Neural cell (in vitro differentiated cells): ENCODE measurements around the gene GNA12. TPM values are rescaled to one million over a fixed set of nuclear protein-coding genes. Genes with fewer than 3 reads are reported as not detected.

ENCODE experiments used
- H2AFZ ChIP-seq: fragments of 200-600, 300-800 bp; sonication (generic), shearing (Covaris generic); 2 replicates; pipeline ENCODE4 v1.6.0; 2014; ENCODE audit warnings: low read depth, mild to moderate bottlenecking, antibody characterized with exemption, low read length, moderate library complexity
- H3F3A ChIP-seq: fragments of 200-600 bp; shearing (Covaris generic); 2 replicates; pipeline ENCODE4 v1.6.1; 2016; ENCODE audit warnings: mild to moderate bottlenecking, moderate library complexity, mixed read lengths, antibody characterized with exemption, low read length; ENCODE audit not compliant: insufficient read depth, poor library complexity, severe bottlenecking
- H3K27ac ChIP-seq: fragments of 200-600, 300-800 bp; sonication (generic), shearing (Covaris generic); 2 replicates; pipeline ENCODE4 v1.5.1; 2014; ENCODE audit warnings: mild to moderate bottlenecking, low read length, moderate library complexity
- H3K27me3 ChIP-seq: fragments of 300-800, 200-600 bp; sonication (generic), shearing (Covaris generic); 2 replicates; pipeline ENCODE4 v1.6.0; 2014; ENCODE audit warnings: mild to moderate bottlenecking, low read depth, low read length, moderate library complexity; ENCODE audit not compliant: insufficient read depth
- H3K36me3 ChIP-seq: fragments of 300-800, 200-600 bp; sonication (generic), shearing (Covaris generic); 2 replicates; pipeline ENCODE4 v1.5.1; 2014; ENCODE audit warnings: mild to moderate bottlenecking, antibody characterized with exemption, low read length, moderate library complexity; ENCODE audit not compliant: insufficient read depth
- H3K4me2 ChIP-seq: fragments of 300-800, 200-600 bp; sonication (generic), shearing (Covaris generic); 2 replicates; pipeline ENCODE4 v1.6.0; 2014; ENCODE audit warnings: mild to moderate bottlenecking, low read length
- H3K4me3 ChIP-seq: fragments of 300-800, 200-600 bp; sonication (generic), shearing (Covaris generic); 2 replicates; pipeline ENCODE4 v1.5.1; 2014; ENCODE audit warnings: mild to moderate bottlenecking, low read length, moderate library complexity
- H3K79me2 ChIP-seq: fragments of 200-600 bp; shearing (Covaris generic); replicated peaks from 2 replicates; pipeline ENCODE4 v1.6.0; 2014; ENCODE audit warnings: mild to moderate bottlenecking, low read length, moderate library complexity; ENCODE audit not compliant: insufficient read depth
- H3K9ac ChIP-seq: fragments of 300-800, 200-600 bp; sonication (generic), shearing (Covaris generic); 2 replicates; pipeline ENCODE4 v1.6.1; 2016; ENCODE audit warnings: mild to moderate bottlenecking, low read length, mixed read lengths
- H3K9me2 ChIP-seq: fragments of 200-600 bp; shearing (Covaris generic); 2 replicates; pipeline ENCODE4 v1.6.1; 2016; ENCODE audit warnings: mild to moderate bottlenecking, low read length, mixed read lengths; ENCODE audit not compliant: insufficient read depth
- H3K9me3 ChIP-seq: fragments of 200-600, 300-800 bp; sonication (generic), shearing (Covaris generic); 2 replicates; pipeline ENCODE4 v1.6.1; 2016; ENCODE audit warnings: mild to moderate bottlenecking, mixed run types, low read length, moderate library complexity, mixed read lengths
- H4K20me1 ChIP-seq: fragments of 200-600 bp; shearing (Covaris generic); 2 replicates; pipeline ENCODE4 v1.6.1; 2016; ENCODE audit warnings: mild to moderate bottlenecking, mixed run types; ENCODE audit not compliant: insufficient read depth
- CTCF ChIP-seq: fragments of 450-650 bp; IDR thresholded peaks from 2 replicates; pipeline ENCODE4 v1.5.1; 2014; ENCODE audit warnings: antibody characterized with exemption, mild to moderate bottlenecking, moderate library complexity; ENCODE audit not compliant: poor library complexity, severe bottlenecking
- EP300 ChIP-seq: fragments of 450-650 bp; conservative IDR thresholded peaks from 2 replicates; pipeline ENCODE4 v1.6.1; 2014; ENCODE audit warnings: antibody characterized with exemption, mild to moderate bottlenecking, moderate library complexity; ENCODE audit not compliant: poor library complexity, severe bottlenecking
- EZH2 ChIP-seq: fragments of 200-600, 300-800 bp; shearing (Covaris generic), sonication (generic); IDR thresholded peaks from 2 replicates; pipeline ENCODE4 v1.6.1; 2014; ENCODE audit warnings: antibody characterized with exemption, low read length, borderline replicate concordance, mild to moderate bottlenecking; ENCODE audit not compliant: insufficient read depth, poor library complexity, severe bottlenecking
- MXI1 ChIP-seq: fragments of 450-650 bp; conservative IDR thresholded peaks from 2 replicates; pipeline ENCODE4 v1.6.1; 2014; ENCODE audit warnings: antibody characterized with exemption, mild to moderate bottlenecking; ENCODE audit not compliant: poor library complexity, severe bottlenecking
- POLR2AphosphoS5 ChIP-seq: IDR thresholded peaks from 2 replicates; pipeline ENCODE4 v1.6.1; 2012
- RAD21 ChIP-seq: fragments of 450-650 bp; conservative IDR thresholded peaks from 2 replicates; pipeline ENCODE4 v1.6.1; 2014; ENCODE audit warnings: antibody characterized with exemption, mild to moderate bottlenecking, moderate library complexity
- REST ChIP-seq: IDR thresholded peaks from 2 replicates; pipeline ENCODE4 v1.6.1; 2012; ENCODE audit warnings: borderline replicate concordance
- SMC3 ChIP-seq: fragments of 450-650 bp; conservative IDR thresholded peaks from 2 replicates; pipeline ENCODE4 v1.6.1; 2014; ENCODE audit warnings: antibody characterized with exemption, mild to moderate bottlenecking, moderate library complexity; ENCODE audit not compliant: poor library complexity
- TAF1 ChIP-seq: IDR thresholded peaks from 2 replicates; pipeline ENCODE4 v1.6.1; 2012; ENCODE audit warnings: low read depth
- polyA plus RNA-seq: library from polyadenylated mRNA; depleted of rRNA; stranded (reverse); fragments of >200 nt; gene quantifications from 2 replicates; pipeline ENCODE4 v1.2.3, GENCODE V29; 2014

GNA12 gene
- polyA plus RNA-seq, 1 donor from 2014 or later = 15.5 TPM

GRCh38 chr7:2713978-2714377, 130.1 kb downstream of the GNA12 start:
- H3K9me3 ChIP-seq = no peaks in the 10 kb centered on the region
- H3K9ac ChIP-seq = no peak overlapping the region
- no peak overlapping the region for H3K27ac ChIP-seq
- H3K4me3 ChIP-seq = no peak overlapping the region
- H3K36me3 ChIP-seq = no peaks in the 10 kb centered on the region
- no peaks in the 10 kb centered on the region for H4K20me1 ChIP-seq
- H3K4me2 ChIP-seq = no peak overlapping the region
- no peaks in the 10 kb centered on the region for H3K79me2 ChIP-seq
- H3K9me2 ChIP-seq = no peaks in the 10 kb centered on the region
- H3F3A ChIP-seq = no peaks in the 10 kb centered on the region
- no peaks in the 10 kb centered on the region for H3K27me3 ChIP-seq
- no peak overlapping the region for H2AFZ ChIP-seq
- no peak for TF ChIP-seq POLR2AphosphoS5
- TF ChIP-seq RAD21 = no peak

- Histone ChIP-seq H3K79me2 (no peaks in the 10 kb centered on the region), H3K4me3 (no peak overlapping the region), H3K27me3 (no peaks in the 10 kb centered on the region), H3K36me3 (no peaks in the 10 kb centered on the region), H4K20me1 (no peaks in the 10 kb centered on the region), H3K9me2 (no peaks in the 10 kb centered on the region), H3K9ac (no peak overlapping the region), H2AFZ (no peak overlapping the region), H3K4me2 (no peak overlapping the region), H3F3A (no peaks in the 10 kb centered on the region), H3K9me3 (no peaks in the 10 kb centered on the region), H3K27ac (no peak overlapping the region)
- TF ChIP-seq MXI1 = no peak
- no peak for TF ChIP-seq REST
- peak; percentile 20 for TF ChIP-seq CTCF
- TF ChIP-seq POLR2AphosphoS5 = no peak
Measured at GRCh38 chr7:2713370-2713769, 130.7 kb downstream of the GNA12 start.

GRCh38 chr7:2711895-2712675, 132.0 kb downstream of the GNA12 start:
- TF ChIP-seq REST (no peak), TAF1 (no peak), RAD21 (no peak), POLR2AphosphoS5 (no peak), SMC3 (no peak), EZH2 (no peak), EP300 (no peak), MXI1 (no peak), CTCF (no peak)
- H3K4me3 ChIP-seq = no peak overlapping the region
- H3K4me2 ChIP-seq = no peak overlapping the region
- H4K20me1 ChIP-seq = no peaks in the 10 kb centered on the region
- no peaks in the 10 kb centered on the region for H3K27me3 ChIP-seq
- no peaks in the 10 kb centered on the region for H3K9me2 ChIP-seq
- H3K9me3 ChIP-seq = no peaks in the 10 kb centered on the region
- H3K9ac ChIP-seq = no peak overlapping the region
- H3F3A ChIP-seq = no peaks in the 10 kb centered on the region
- no peaks in the 10 kb centered on the region for H3K79me2 ChIP-seq
- no peaks in the 10 kb centered on the region for H3K36me3 ChIP-seq
- no peak overlapping the region for H3K27ac ChIP-seq
- no peak overlapping the region for H2AFZ ChIP-seq
